AG10803 (cell line): Measurements from ENCODE around the gene WRNIP1.
"Not testable (repeated sequence)": the region's sequence is repeated elsewhere in the genome, so short reads cannot be mapped to it uniquely, and the experiment has no call there.

Experiments used
- DNase-seq: peaks from one replicate; pipeline ENCODE4 v3.0.0; 2010; ENCODE audit warnings: low read depth
- H3K4me3 ChIP-seq: 2 replicates; pipeline ENCODE4 v1.5.1; 2011; ENCODE audit warnings: mild to moderate bottlenecking, low read length, control low read depth
- TF ChIP-seq, protein P1 (sequence below): conservative IDR thresholded peaks from 2 replicates; pipeline ENCODE4 v1.5.1; 2011; ENCODE audit warnings: mild to moderate bottlenecking, low read length, control low read depth, inconsistent platforms

The WRNIP1 gene

DNA sequence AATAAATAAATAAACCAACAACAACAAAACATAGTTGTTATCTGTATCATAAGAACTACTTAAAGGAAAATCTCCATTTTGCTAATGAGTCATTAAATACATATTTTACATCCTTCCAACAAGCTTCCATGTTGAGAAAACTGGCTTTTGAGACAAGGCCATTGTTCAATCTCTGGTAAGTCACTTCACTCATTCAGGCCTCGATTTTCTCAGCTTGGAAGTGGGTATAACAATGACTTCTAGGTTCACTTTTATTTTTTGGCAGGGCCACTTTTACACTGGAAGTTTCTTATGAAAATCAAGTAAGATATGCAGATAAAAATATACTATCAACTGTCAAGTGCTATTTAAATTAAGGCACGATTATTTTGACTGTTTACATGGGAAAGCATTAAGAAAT lies 30.0 kb downstream of the WRNIP1 start:
- no peak overlapping the region for H3K4me3 ChIP-seq
- TF ChIP-seq, protein P1, sequence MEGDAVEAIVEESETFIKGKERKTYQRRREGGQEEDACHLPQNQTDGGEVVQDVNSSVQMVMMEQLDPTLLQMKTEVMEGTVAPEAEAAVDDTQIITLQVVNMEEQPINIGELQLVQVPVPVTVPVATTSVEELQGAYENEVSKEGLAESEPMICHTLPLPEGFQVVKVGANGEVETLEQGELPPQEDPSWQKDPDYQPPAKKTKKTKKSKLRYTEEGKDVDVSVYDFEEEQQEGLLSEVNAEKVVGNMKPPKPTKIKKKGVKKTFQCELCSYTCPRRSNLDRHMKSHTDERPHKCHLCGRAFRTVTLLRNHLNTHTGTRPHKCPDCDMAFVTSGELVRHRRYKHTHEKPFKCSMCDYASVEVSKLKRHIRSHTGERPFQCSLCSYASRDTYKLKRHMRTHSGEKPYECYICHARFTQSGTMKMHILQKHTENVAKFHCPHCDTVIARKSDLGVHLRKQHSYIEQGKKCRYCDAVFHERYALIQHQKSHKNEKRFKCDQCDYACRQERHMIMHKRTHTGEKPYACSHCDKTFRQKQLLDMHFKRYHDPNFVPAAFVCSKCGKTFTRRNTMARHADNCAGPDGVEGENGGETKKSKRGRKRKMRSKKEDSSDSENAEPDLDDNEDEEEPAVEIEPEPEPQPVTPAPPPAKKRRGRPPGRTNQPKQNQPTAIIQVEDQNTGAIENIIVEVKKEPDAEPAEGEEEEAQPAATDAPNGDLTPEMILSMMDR, result no peak
- no peak for DNase-seq

DNA sequence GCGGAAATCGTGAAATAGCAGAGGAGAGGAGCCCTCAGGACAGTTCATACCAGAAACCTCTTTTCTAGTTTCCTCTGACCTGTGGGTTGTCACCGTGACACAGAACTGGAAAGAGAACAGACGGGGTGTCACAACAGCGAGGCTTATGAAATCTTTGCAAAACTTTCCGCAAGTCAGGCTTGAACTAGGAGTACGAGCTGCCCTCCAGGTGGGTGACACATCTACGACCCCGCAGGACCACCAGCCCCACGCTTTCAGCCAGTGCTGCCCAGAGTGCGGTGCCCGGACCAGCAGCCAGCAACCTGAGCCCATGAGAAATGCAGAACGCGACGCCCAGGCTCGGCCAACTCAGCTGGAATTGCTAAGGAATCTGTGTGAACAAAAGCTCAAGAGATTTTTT lies 30.8 kb downstream of the WRNIP1 start:
- TF ChIP-seq, protein P1, result no peak
- DNase-seq, result no peak
- no peak overlapping the region for H3K4me3 ChIP-seq

DNA sequence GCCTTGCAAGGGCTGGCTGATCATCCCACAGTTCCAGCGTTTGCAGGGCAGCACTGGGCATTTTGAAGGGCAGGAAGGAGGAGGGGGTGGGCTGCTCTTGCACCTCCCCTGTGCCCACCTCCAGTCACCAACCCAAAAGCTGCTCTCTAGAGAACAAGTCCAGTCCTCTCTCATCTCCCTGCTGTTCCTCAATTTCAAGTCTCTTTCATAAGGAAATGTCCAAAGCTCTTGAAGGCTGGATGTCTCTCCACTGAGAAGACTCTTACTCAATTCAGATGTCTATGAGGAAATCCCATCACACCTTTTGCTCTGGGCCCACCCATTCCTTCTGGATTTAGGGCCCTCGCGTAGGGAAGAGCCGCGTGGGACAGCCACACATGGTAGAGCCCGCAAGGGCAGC lies 31.7 kb downstream of the WRNIP1 start:
- TF ChIP-seq, protein P1, result no peak
- H3K4me3 ChIP-seq, result no peak overlapping the region
- no peak for DNase-seq

DNA sequence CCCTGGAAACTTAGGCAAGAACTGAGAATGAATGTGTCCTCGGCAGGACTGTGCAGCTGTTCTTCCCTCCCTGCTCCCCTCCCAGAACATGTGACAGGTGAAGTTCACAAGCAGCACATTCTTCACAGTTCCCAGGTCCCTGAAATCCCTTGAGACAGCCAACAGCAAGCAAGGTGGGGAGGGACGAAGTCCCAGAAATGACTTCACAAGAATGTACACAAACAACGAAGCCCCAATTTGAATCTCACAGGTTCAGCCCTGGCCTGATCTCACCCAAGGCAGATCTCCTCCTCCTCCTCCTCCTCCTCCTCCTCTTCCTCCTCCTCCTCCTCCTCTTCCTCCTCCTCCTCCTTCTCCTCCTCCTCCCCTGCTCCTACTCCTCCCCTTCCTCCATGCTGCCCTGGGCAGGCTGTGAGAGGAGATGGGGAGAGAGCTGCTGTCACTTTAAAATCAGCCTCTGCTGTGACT lies 32.4 kb downstream of the WRNIP1 start:
- no peak for DNase-seq
- TF ChIP-seq, protein P1, result no peak
- no peak overlapping the region for H3K4me3 ChIP-seq

DNA sequence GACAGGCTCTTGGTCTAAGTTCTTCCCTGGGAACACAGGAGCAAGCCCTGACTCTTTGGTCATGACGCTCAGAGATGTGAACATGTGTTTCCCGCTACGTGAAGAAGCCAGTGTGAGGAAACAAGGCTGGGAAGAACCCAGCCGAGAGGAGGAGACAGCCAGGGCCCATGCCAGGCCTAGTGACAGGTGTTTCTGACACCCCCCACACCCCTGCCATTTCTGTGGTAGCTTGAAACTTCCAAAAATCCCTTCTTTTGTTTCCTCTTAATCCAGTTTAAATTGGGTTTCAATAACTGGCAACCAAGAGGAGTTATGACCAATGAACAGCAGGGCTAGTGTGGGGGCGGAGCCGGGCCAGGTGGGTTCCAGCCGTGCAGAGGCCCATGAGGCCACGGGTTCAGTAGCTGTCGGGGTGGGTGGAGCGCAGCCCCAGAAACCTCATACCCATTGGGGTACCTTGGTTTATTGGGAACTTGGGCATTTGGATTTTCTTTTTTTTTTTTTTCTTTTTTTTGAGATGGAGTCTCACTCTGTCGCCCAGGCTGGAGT lies 33.5 kb downstream of the WRNIP1 start:
- TF ChIP-seq, protein P1, result no peak
- no peak overlapping the region for H3K4me3 ChIP-seq
- DNase-seq, result no peak

DNA sequence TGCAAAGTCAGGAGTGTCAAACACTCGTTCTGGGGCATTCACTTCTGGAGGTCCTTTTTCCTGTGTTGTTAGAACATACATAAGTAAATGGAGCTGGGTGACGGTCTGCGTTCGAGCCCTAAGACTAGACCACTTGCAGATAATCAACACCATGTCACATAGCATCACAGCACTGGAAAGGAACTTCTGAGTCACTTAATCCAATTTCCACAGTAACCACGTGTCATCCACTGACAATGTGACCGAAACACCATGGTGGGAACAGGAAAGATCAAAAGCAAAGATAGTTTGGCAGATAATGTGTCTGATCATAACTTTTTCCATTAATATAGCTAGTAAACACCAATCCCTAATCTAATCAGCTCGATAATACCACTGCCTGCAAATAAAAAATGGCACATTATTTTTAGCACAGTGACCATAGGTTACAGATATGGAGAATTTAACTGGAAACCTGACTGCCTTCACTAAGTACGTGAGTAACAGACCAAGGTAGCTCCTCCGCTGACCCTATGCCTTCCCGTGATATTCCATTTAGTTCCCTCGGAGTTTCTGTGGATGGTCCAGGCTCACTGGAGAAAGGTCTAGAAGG lies 34.8 kb downstream of the WRNIP1 start:
- H3K4me3 ChIP-seq, result no peak overlapping the region
- TF ChIP-seq, protein P1, result no peak
- no peak for DNase-seq

DNA sequence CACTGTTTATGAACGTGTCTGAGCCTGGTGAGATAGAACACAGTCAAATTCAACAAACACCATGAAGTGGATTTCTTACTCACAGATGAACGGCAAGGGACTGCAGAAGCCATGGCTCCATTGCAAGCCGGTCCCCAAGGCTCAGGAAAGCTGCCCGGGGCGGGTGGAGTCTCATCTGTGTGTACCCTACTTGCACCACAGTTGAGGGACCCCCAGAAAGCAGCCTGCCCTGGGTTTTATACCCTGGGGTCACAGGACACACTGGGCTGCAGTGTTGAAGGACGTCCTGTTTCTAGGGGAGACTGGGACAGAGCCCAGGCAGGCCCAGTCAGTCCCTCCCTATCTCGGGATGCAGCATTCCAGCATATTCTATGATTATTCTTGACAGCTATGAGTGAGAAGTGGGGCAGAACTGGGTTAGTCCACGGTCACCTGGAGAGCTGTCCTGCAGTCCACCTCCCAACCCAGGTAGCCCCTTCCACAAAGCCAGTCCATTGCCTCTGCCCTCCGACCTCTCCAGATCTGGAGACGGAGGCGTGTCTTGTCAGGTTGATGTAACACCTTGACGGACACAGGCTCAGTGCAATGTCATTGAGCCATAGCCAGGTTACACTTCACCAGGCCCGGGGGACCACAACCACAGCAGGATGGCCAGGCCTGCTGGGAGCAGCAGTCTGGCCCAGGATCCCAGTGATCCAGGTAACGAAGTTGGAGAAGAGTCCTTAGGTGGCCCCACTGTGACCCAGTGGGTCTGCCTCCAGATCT lies 35.5 kb downstream of the WRNIP1 start:
- no peak for DNase-seq
- TF ChIP-seq, protein P1, result no peak
- no peak overlapping the region for H3K4me3 ChIP-seq

DNA sequence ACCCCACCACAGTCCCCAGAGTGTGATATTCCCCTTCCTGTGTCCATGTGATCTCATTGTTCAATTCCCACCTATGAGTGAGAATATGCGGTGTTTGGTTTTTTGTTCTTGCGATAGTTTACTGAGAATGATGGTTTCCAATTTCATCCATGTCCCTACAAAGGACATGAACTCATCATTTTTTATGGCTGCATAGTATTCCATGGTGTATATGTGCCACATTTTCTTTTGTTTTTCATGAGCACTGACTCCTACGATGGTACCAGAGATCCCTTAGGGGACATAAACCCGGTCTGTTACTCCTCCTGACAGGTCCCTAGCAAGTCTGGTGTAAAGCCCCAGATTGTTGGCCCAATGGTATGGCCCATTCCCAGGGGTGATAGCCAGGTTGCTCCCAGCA lies 36.5 kb downstream of the WRNIP1 start:
- not testable (repeated sequence) for H3K4me3 ChIP-seq, DNase-seq
